Hematopoietic multipotent progenitor cell treated with erythropoietin and hydrocortisone succinate and interleukin-3 and kit ligand, for 4 days (in vitro differentiated cells): ENCODE measurements around the gene APBB2.
"Not testable (repeated sequence)": the region's sequence is repeated elsewhere in the genome, so short reads cannot be mapped to it uniquely, and the experiment has no call there.

Experiments
- DNase-seq: peaks from one replicate; pipeline ENCODE4 v3.0.0-alpha.2; 2015

Gene APBB2

GRCh38 chr4:41057467-41057866, 156.9 kb downstream of the APBB2 start:
- DNase-seq: no peak

DNA sequence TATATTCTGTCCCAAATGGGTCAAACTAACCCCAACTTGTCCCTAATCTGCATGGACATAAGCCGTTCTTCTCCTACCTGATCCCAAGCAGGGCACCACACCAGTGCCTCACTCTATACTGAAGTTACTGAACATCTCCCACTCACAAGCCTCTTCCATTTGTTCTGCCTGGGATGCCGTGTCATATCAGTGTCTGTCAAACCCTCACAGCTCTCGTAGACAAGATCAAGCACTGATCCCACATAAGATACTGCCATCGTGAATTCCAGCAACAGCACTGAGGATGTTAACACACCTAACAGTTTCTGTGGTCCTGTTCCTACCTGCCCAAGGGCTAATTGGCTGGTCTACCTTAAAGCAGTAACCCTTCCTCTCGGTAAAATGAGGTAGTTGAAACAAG, 162.1 kb downstream of the APBB2 start:
- no peak for DNase-seq

- DNase-seq: no peak
Observed at GRCh38 chr4:41050880-41051775, 163.2 kb downstream of the APBB2 start.

GRCh38 chr4:41050116-41050515, 164.2 kb downstream of the APBB2 start:
- DNase-seq: no peak

GRCh38 chr4:41049176-41049575, 165.2 kb downstream of the APBB2 start:
- DNase-seq: not testable (repeated sequence)

GRCh38 chr4:41044791-41045190, 169.6 kb downstream of the APBB2 start:
- no peak for DNase-seq

DNA sequence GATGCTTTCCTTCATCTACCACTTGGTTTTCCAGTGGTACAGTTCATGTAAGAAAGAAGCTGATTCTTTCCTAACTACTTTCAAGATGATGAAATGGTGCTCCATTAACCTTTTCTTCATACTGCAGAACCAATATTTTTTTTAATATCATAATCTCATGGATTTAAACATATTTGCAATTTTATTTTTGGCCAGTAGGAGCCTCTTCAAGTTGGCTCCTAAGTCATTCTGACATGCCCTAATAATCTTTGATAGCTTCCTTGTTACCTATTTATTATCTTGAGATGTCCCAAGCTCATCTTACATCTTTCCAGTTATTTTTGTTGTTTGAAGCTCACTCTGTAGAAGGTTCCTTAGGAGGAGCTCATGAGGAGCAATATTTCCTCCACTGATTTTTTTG, 170.2 kb downstream of the APBB2 start:
- DNase-seq: peak; percentile 7

- no peak for DNase-seq
Observed at GRCh38 chr4:41043465-41043864, 170.9 kb downstream of the APBB2 start.

GRCh38 chr4:41041551-41041950, 172.8 kb downstream of the APBB2 start:
- DNase-seq: no peak

GRCh38 chr4:41039317-41039716, 175.0 kb downstream of the APBB2 start:
- DNase-seq: no peak

GRCh38 chr4:41038304-41038703, 176.0 kb downstream of the APBB2 start:
- DNase-seq: no peak

DNA sequence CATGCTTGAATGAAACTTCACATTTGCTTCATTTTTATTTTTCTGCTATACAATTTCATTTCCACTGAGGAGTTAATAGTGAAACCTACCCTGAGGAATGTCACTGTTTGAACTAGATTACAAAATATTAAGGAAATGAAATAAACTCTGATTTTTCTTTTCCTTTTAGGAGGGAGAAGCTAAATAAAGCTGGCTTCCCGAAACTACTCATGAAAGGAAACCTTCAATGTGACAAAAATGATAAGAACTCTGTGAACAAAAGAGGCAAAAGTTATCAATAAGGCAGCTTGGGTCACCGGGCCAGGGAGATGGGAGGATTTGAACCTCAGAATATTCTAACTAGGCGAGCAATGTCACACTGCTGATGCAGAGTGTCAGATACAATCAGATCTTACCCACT, 185.2 kb downstream of the APBB2 start:
- no peak for DNase-seq

- no peak for DNase-seq
Observed at GRCh38 chr4:41028392-41029076, 185.8 kb downstream of the APBB2 start.

DNA sequence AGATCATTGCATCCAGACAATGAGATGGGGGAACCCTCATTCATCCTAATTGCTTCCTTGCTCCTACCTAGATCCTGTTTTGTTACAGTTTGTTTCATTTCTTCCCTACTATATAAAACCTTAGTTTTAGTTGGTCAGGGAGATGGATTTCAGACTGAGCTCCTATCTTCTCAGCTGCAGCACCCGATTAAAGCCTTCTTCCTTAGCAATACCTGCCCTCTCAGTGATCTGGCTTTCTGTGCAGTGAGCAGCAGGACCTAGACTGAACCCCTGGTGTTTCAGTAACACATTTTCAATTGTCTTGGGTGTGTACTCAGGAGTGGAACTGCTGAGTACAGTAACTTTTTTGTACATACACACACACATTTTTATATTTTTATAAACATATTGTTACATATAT, 187.4 kb downstream of the APBB2 start:
- DNase-seq: no peak

GRCh38 chr4:41025824-41026223, 188.5 kb downstream of the APBB2 start:
- no peak for DNase-seq

DNA sequence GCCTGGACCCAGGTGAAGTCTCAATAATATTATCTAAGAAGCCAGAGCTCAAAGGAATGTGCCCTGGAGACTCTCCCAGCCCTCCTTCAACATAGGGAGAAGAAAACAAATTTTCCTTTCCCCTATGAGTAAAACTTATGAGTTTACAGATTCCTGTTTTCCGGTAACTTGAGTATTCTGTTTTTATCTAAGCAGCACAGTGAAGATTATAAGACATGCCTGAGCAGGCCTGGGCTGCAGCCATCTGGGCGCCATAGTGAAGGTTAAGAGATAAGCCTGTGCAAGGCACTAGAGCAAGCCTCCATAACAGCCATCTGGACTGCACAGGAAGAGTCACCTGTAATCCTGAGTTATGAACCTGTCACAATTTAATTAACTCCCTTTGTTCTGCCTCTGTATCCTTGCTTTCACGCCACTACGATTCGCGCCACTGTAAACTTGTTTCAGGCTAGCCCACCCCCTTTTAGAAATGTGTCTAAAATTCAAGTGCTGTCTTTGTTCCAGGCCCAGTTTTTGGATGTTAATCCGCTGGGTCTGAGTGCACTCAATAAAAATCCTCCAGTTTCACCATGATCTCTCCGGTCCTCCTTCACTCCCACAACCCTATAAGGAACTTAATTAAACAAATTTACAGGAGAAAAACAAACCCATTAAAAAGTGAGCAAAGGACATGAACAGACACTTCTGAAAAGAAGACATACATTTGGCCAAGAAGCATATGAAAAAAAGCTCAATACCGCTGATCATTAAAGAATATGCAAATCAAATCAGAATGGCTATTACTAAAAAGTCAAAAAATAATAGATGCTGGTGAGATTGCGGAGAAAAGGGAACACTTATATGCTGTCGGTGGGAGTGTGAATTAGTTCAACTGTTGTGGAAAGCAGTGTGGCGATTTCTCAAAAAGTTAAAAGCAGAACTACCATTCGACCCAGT, 189.5 kb downstream of the APBB2 start:
- DNase-seq: peak; percentile 8

DNA sequence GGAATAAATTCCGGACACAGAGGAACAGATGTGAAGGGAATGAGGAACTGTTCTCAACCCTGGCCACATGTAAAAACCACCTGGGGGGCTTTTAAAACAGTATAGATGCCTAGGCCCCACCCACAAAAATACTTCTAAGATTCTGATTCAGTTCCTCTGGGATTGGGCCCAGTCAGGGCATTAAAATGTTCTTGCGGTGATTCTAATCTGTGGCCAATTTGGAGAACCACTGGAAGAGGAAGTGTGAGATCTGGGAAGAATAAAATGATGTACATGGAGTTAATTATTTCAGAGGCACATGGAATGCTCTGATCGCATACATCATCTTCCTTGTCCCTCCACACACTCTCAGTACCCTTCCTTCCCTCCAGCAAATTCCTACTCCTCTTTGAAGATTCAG, 192.2 kb downstream of the APBB2 start:
- DNase-seq: no peak

- DNase-seq: no peak
Observed at GRCh38 chr4:41015016-41015675, 199.2 kb downstream of the APBB2 start.

GRCh38 chr4:41014158-41014557, 200.2 kb downstream of the APBB2 start:
- DNase-seq: no peak

- DNase-seq: no peak
Observed at GRCh38 chr4:41013746-41014145, 200.6 kb downstream of the APBB2 start.

DNA sequence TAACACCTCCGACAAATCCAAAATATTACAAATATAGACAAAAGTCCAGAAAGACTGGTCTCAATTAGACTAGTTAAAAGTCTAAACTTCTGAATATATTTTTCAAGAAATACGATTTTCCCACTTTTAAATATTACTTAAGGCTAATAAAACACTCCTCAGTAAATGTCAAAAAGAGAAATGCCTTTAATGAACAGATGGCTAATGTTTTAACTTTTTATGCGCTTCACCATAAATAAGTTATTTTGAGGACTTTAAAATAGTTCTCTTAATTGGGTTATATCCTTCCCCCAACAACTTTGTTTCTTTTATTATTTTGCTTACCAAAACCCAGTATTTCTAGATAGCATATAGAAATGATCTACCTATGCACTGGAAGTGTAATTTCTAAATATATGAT, 201.4 kb downstream of the APBB2 start:
- DNase-seq: no peak

DNA sequence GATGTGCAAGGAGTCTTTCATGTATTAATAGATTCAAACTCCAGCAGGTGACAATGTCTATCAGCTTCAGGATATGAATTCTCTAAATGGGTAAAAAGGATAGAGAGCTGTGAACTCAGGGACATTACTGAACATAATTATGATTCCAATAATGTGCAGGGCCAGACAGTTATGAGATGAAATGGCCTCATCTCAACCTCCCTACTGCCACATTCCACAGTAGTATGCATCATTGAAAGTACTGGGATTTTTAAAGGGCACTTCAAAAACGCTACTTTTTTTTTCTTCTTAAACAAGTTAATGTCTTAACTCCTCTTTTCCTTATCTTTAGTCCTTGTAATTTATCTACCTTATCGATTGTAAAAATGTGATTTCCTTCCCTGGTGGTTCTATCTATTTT, 202.0 kb downstream of the APBB2 start:
- DNase-seq: no peak

GRCh38 chr4:41009411-41009810, 204.9 kb downstream of the APBB2 start:
- no peak for DNase-seq
